Muscle layer of duodenum (tissue), 2 donors: Measurements from ENCODE around the gene MMEL1.
A peak's percentile ranks its signal among the peaks of the same experiment; 100 is the strongest.

Source experiments
- H3K27ac ChIP-seq: one replicate; pipeline ENCODE4 v1.7.0; 2013; ENCODE audit warnings: mild to moderate bottlenecking, low read length
- H3K27me3 ChIP-seq: one replicate; pipeline ENCODE4 v1.7.0; 2013; ENCODE audit warnings: low read depth, mild to moderate bottlenecking, control low read depth, low read length
- H3K36me3 ChIP-seq, 2 donors: one replicate each; pipeline ENCODE4 v1.7.0; 2013; ENCODE audit warnings: low read length in 2 of 2, control low read depth in 1 of 2, mild to moderate bottlenecking in 1 of 2; ENCODE audit not compliant: insufficient read depth in 2 of 2, control insufficient read depth in 1 of 2
- H3K4me1 ChIP-seq, 2 donors: one replicate each; pipeline ENCODE4 v1.7.0; 2013; ENCODE audit warnings: low read length in 2 of 2, mild to moderate bottlenecking in 2 of 2, control low read depth in 1 of 2, moderate library complexity in 1 of 2; ENCODE audit not compliant: insufficient read depth in 2 of 2, control insufficient read depth in 1 of 2
- H3K4me3 ChIP-seq, 2 donors: one replicate each; pipeline ENCODE4 v1.7.0; 2013; ENCODE audit warnings: low read length in 2 of 2, low read depth in 1 of 2, mild to moderate bottlenecking in 1 of 2
- H3K9me3 ChIP-seq, 2 donors: one replicate each; pipeline ENCODE4 v1.7.0; 2013; ENCODE audit warnings: low read length in 2 of 2, control low read depth in 1 of 2, mild to moderate bottlenecking in 1 of 2; ENCODE audit not compliant: control insufficient read depth in 1 of 2
- donor health status: healthy.

The MMEL1 gene

GRCh38 chr1:2547210-2548067 is 85.4 kb downstream of the MMEL1 start:
- no peaks in the 10 kb centered on the region for H3K36me3 ChIP-seq
- H3K4me1 ChIP-seq: peaks cover 8 to 57% of the 10 kb centered on the region in 2 donors
- peak overlapping the region; percentile 83 for H3K27ac ChIP-seq
- H3K4me3 ChIP-seq: peak overlapping the region; percentile 42 to 65
- no peaks in the 10 kb centered on the region for H3K27me3 ChIP-seq
- H3K9me3 ChIP-seq: no peaks in the 10 kb centered on the region

DNA sequence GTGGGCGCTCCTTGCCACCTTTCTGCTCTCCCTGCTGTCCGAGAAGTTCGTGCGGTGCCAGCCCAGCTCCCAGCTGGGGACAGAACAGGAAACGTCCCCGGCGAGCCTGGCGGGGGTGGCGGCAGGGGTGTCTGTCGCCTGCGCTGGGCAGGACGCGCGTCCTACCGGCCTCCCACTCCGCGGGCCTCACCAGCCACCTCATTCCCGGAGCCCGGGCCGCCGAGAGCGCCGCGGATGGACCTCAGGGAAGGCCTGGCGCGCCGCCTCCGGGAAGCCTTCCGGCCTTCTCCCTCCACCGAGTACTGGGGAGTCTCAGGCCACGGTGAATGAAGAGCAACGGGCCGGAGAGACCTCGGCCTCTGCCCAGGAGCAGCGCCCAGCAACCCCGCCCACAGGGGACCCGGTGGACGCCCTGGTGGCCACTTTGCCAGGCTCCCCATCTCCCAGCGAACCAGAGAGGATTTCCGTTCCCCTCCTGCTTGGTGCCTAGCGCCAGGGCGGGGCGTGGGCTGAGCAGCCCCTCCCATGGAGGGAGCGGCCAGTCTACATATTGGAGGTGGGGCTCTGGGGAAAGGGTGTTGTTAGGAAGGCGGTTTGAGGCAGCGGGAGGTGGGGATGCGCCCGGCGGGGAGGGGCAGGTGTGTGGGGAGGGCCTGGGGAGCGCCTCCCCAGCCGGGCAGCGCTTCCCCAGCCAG is 86.2 kb downstream of the MMEL1 start:
- Histone ChIP-seq H3K27ac (peak overlapping the region; percentile 83), H3K4me3 (peak overlapping the region; percentile 42 to 65), H3K27me3 (no peaks in the 10 kb centered on the region), H3K4me1 (peaks cover 8 to 57% of the 10 kb centered on the region in 2 donors), H3K9me3 (no peaks in the 10 kb centered on the region), H3K36me3 (no peaks in the 10 kb centered on the region)

DNA sequence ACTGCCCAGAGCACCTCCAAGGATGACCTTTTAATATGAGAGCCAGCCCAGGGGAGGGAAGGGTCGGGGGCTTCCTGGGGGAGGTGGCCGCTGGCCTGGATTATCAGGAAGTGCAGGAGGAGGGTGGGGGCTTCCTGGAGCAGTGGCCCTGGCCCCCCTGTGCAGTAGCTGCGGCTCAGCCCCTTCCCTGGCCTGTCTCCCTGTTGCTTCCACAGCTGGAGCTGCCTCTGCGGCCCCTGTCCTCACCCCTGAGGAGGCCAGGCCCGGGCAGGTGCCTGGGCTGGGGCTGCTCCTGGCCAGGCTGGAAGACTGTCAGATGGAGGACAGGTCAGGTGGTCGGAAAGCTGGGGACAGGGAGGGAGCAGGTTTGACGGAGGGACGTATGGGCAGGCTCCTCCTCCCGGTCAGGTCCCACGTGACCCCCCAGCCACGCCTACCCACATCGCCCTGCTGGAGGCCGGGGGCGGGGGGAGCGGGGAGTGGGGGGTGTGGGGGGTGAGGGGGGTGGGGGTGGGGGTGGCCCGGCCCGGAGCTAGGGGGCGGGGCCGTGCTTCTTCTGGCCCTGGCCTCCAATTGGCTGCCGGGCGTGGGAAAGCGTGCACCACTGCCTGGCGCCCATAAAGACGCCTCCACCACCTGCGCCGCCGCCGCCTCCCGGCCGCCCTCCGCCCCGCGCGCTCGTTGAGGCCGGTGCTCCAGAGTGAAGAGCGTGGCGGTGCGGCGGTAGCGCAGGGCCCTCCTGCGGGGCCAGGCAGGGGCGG is 86.9 kb downstream of the MMEL1 start:
- no peak overlapping the region for H3K27ac ChIP-seq
- no peaks in the 10 kb centered on the region for H3K27me3 ChIP-seq
- H3K9me3 ChIP-seq: no peaks in the 10 kb centered on the region
- no peaks in the 10 kb centered on the region for H3K36me3 ChIP-seq
- peak overlapping the region in 1 of 2 donors; percentile 65 for H3K4me3 ChIP-seq
- H3K4me1 ChIP-seq: peaks cover 8 to 57% of the 10 kb centered on the region in 2 donors

- peaks cover 8 to 57% of the 10 kb centered on the region in 2 donors for H3K4me1 ChIP-seq
- H3K36me3 ChIP-seq: no peaks in the 10 kb centered on the region
- H3K27ac ChIP-seq: no peak overlapping the region
- no peak overlapping the region for H3K4me3 ChIP-seq
- H3K9me3 ChIP-seq: no peaks in the 10 kb centered on the region
- no peaks in the 10 kb centered on the region for H3K27me3 ChIP-seq
Measured at GRCh38 chr1:2544875-2545640, 87.8 kb downstream of the MMEL1 start.

DNA sequence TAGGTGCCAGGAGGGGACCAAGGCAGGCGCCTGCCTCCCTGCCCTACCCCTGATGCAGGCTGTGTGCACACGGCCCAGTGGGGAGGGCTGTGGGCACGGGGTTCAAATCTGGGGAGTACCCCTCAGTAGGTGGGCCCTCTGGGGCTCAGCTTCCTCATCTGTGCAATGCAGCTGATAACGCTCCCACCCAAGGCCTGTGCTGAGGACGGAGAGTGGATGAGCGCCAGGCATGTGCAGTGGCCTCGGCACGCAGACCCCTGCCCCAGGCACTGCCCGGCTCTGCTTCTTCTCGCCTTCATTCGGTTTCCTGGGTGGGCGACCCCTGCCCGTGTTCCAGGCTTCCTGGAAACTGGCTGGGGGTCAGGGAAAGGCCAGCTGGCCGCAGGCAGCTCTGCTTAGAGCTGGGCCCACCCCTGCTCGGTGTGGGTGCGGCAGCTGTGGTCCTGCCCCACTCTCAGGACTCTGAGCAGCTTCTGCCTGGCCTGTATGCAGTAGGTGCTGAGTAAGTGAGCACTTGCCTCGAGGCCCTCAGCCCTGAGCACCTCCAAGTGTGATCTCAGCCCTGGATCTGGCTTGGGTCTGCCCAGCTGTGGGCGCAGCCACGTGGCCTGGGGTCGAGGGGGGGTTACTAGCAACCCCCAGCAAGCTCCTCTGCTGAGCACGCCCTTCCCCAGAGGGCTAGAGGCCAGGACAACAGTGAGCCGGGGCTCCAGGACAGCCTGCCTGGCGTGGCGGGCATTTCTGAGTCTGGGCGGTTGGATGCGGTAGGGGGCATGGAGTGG is 88.5 kb downstream of the MMEL1 start:
- H3K4me3 ChIP-seq: no peak overlapping the region
- H3K36me3 ChIP-seq: no peaks in the 10 kb centered on the region
- no peaks in the 10 kb centered on the region for H3K9me3 ChIP-seq
- no peaks in the 10 kb centered on the region for H3K27me3 ChIP-seq
- H3K4me1 ChIP-seq: peaks cover 8 to 52% of the 10 kb centered on the region in 2 donors
- no peak overlapping the region for H3K27ac ChIP-seq

DNA sequence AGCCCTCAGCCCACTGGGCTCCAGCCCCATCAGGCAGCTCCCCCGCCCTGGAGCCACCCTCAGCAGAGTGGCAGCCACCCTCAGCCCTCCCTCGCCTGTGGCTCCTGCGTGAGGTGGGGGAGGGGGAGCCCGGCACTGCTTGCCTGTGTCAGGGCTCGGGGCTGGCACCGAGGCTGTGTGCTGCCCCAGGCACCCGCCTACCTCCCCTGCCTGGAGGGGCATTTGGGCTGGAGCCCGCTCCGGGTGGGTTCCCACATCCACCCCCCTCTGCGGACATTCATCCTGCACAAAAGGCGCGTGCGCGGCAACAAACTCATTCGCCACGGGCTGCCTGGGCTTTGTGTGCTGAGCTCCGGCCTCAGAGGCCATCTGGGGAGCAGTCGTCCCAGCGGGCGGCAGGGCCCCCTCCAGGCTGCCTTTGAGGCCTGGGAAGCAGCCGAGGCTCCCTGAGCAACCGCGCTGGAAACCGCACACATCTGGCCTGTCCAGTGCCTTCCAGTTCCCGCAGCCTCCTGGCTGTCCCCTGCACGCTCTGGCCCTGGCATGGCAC is 89.2 kb downstream of the MMEL1 start:
- H3K27me3 ChIP-seq: no peaks in the 10 kb centered on the region

DNA sequence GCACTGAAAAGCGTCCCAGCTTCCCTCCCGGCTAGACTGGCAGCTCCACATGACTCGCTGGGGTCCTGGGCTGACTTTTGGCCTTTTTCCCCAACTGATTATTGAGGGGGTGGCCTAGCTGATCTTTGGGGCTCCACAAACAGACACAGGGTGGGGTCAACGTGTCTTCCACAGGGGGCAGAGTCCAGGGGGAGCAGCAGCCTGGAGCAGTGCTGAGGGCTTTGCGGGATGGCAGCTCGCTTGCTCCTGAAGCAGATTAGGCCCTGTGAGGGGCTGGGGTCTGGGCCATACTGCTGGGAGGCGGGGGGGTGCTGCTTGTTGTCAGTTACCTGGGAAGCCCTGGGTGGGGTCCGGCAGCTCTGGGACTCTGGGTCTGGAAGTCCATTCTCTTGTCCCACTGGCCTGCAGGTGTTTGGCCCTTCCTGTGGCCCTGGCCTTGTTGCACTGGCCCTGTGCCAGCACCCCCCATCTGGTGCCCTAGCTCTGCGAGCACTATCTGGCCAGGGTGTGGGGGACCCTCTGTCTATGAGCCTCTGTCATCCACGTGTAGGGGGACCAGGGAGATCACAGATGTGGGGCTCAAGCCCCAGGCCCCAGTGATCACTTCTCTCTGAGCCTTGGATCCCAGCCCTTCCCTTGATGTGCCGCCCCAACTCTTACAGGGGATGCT is 90.4 kb downstream of the MMEL1 start:
- Histone ChIP-seq H3K9me3 (no peaks in the 10 kb centered on the region), H3K27ac (no peak overlapping the region), H3K4me3 (no peak overlapping the region), H3K4me1 (peaks cover 3 to 37% of the 10 kb centered on the region in 2 donors), H3K27me3 (no peaks in the 10 kb centered on the region), H3K36me3 (no peaks in the 10 kb centered on the region)

More for the DNA sequence above, 89.2 kb downstream of the MMEL1 start:
- H3K36me3 ChIP-seq: no peaks in the 10 kb centered on the region
- no peak overlapping the region for H3K27ac ChIP-seq
- no peaks in the 10 kb centered on the region for H3K9me3 ChIP-seq
- no peak overlapping the region for H3K4me3 ChIP-seq
- peaks cover 8 to 46% of the 10 kb centered on the region in 2 donors for H3K4me1 ChIP-seq

GRCh38 chr1:2541619-2542245 is 91.1 kb downstream of the MMEL1 start:
- no peaks in the 10 kb centered on the region for H3K36me3 ChIP-seq
- H3K27me3 ChIP-seq: no peaks in the 10 kb centered on the region
- no peak overlapping the region for H3K4me3 ChIP-seq
- peaks cover 0 to 31% of the 10 kb centered on the region in 2 donors for H3K4me1 ChIP-seq
- H3K27ac ChIP-seq: no peak overlapping the region
- H3K9me3 ChIP-seq: no peaks in the 10 kb centered on the region

DNA sequence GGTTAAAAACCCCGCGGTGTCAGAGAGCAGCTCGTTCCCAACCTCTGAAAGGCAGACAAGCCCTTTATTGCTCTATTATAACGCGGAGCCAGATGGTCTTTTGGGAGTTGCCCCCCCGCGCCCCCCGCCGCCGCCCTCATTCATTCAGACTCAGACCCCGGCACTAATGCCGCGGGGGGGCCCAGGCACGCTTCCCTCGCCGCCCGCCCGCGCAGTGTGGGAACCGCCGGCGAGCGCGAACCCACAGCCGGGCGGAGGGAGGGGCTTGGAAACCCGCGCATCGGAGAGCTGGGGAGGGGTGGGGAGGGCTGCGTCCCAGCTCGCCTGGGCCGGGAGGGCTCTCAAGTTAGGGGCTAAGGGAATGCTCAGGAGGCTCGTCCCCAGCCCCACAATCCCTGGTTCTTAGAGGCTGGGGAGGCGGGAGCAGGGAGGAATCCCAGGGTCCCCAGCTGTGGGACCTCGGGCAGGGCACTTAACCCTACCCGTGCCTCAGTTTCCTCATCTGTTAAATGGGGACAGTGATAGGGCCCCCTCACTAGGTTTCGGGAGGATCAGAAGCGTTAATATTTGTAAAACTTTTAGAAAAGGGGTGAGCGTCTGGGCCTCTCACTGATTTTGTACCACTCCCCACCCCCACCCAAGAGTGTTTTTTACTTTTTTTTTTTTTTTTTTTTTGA is 91.9 kb downstream of the MMEL1 start:
- H3K27me3 ChIP-seq: peaks cover 4% of the 10 kb centered on the region

More for the DNA sequence above, 91.9 kb downstream of the MMEL1 start:
- H3K9me3 ChIP-seq: no peaks in the 10 kb centered on the region
- H3K4me1 ChIP-seq: peaks cover 0 to 26% of the 10 kb centered on the region in 2 donors
- no peak overlapping the region for H3K4me3 ChIP-seq
- no peak overlapping the region for H3K27ac ChIP-seq
- H3K36me3 ChIP-seq: no peaks in the 10 kb centered on the region
